Measurements from ENCODE around the gene CNIH1. TPM values are rescaled to one million over a fixed set of nuclear protein-coding genes. Genes with fewer than 3 reads are reported as not detected.

Gene CNIH1
- total and polyA plus RNA-seq, 8 donors: 4.7 to 78.5 (median 34.6) TPM

GRCh38 chr14:54470701-54471100, 29.5 kb upstream of the CNIH1 start:
- no peak overlapping the region for H3K4me3 ChIP-seq
- H3K36me3 ChIP-seq: peaks cover 0 to 17% (median 6%) of the 10 kb centered on the region in 4 donors
- TF ChIP-seq EP300 (IDR thresholded peaks at IDR 0.05) (no peak), POLR2AphosphoS5 (IDR thresholded peaks at IDR 0.05) (peak in 1 of 3 donors; percentile 54), CTCF (IDR thresholded peaks at IDR 0.05) (no peak), POLR2A (IDR thresholded peaks at IDR 0.05) (no peak)
- intact Hi-C loops (cut with DNase I; ENCODE audit: low total_unique reads): no loop called here
- WGBS, 5 donors: 35 to 63% (median 46%) methylated on average over 4 of the region's 4 CpGs
- peaks cover 0 to 11% (median 6%) of the 10 kb centered on the region in 4 donors for H3K9me3 ChIP-seq
- peak; percentile 49 to 69 for DNase-seq
- no peaks in the 10 kb centered on the region for H3K27me3 ChIP-seq
- H3K27ac ChIP-seq: no peak overlapping the region
- peaks cover 16 to 56% (median 32%) of the 10 kb centered on the region in 4 donors for H3K4me1 ChIP-seq

GRCh38 chr14:54467280-54467679, 26.1 kb upstream of the CNIH1 start:
- H3K27ac ChIP-seq: no peak overlapping the region
- no peak for DNase-seq
- TF ChIP-seq POLR2AphosphoS5 (IDR thresholded peaks at IDR 0.05) (no peak), CTCF (IDR thresholded peaks at IDR 0.05) (no peak), POLR2A (IDR thresholded peaks at IDR 0.05) (no peak), EP300 (IDR thresholded peaks at IDR 0.05) (no peak)
- peaks cover 0 to 11% (median 6%) of the 10 kb centered on the region in 4 donors for H3K9me3 ChIP-seq
- intact Hi-C loops (cut with DNase I; ENCODE audit: low total_unique reads): no loop called here
- H3K4me3 ChIP-seq: no peak overlapping the region
- peaks cover 0 to under 1% (median 0%) of the 10 kb centered on the region in 4 donors for H3K36me3 ChIP-seq
- peaks cover 16 to 27% (median 19%) of the 10 kb centered on the region in 4 donors for H3K4me1 ChIP-seq
- H3K27me3 ChIP-seq: peaks cover 0 to 9% (median 3%) of the 10 kb centered on the region in 3 donors

- Histone ChIP-seq H3K27ac (no peak overlapping the region), H3K4me3 (no peak overlapping the region), H3K36me3 (no peaks in the 10 kb centered on the region), H3K9me3 (peaks cover 0 to 11% (median 6%) of the 10 kb centered on the region in 4 donors), H3K4me1 (peaks cover 4 to 11% (median 7%) of the 10 kb centered on the region in 4 donors), H3K27me3 (peaks cover 0 to 20% (median 3%) of the 10 kb centered on the region in 3 donors)
- 71 to 84% (median 81%) methylated on average over 4 of the region's 4 CpGs for whole genome bisulfite sequencing, 5 donors
- intact Hi-C loops (cut with DNase I; ENCODE audit: low total_unique reads): no loop called here
- DNase-seq: no peak
- TF ChIP-seq POLR2AphosphoS5 (IDR thresholded peaks at IDR 0.05): no peak
- no peak for TF ChIP-seq EP300 (IDR thresholded peaks at IDR 0.05)
- TF ChIP-seq POLR2A (IDR thresholded peaks at IDR 0.05): no peak
- TF ChIP-seq CTCF (IDR thresholded peaks at IDR 0.05): no peak
Observed at GRCh38 chr14:54465654-54466053, 24.5 kb upstream of the CNIH1 start.

GRCh38 chr14:54462048-54462447, 20.9 kb upstream of the CNIH1 start:
- H3K36me3 ChIP-seq: no peaks in the 10 kb centered on the region
- no peak overlapping the region for H3K27ac ChIP-seq
- H3K9me3 ChIP-seq: peaks cover 0 to 18% (median 9%) of the 10 kb centered on the region in 4 donors
- peaks cover 0 to 27% (median 5%) of the 10 kb centered on the region in 3 donors for H3K27me3 ChIP-seq
- H3K4me3 ChIP-seq: no peak overlapping the region
- H3K4me1 ChIP-seq: peaks cover 0 to 6% (median 2%) of the 10 kb centered on the region in 4 donors
- intact Hi-C loops (cut with DNase I; ENCODE audit: low total_unique reads): no loop called here
- TF ChIP-seq EP300 (IDR thresholded peaks at IDR 0.05): no peak
- TF ChIP-seq POLR2A (IDR thresholded peaks at IDR 0.05): no peak
- no peak for TF ChIP-seq CTCF (IDR thresholded peaks at IDR 0.05)
- TF ChIP-seq POLR2AphosphoS5 (IDR thresholded peaks at IDR 0.05): no peak
- WGBS, 5 donors: 73 to 88% (median 81%) methylated on average over 5 of the region's 5 CpGs
- DNase-seq: no peak
